Gastroesophageal sphincter (tissue), 4 donors: ENCODE results near the gene MRPS15. TPM values are rescaled to one million over a fixed set of nuclear protein-coding genes. Genes with fewer than 3 reads are reported as not detected.

Experiments
- ATAC-seq: fragments of 150-250 bp; one replicate; pipeline ENCODE4 v1.9.1; 2016; ENCODE audit warnings: mild to moderate bottlenecking, moderate library complexity
- H3K27ac ChIP-seq, 4 donors: fragments of 200-600 bp; sonication (generic) in 3 of 4; 1 replicate in 3 of 4; 2 replicates in 1 of 4; pipeline ENCODE4 v1.5.1; 2016 to 2019
- H3K27me3 ChIP-seq: fragments of 200-600 bp; sonication (generic); one replicate; pipeline ENCODE4 v1.5.1; 2019
- H3K36me3 ChIP-seq, 2 donors: fragments of 200-600 bp; sonication (generic); one replicate each; pipeline ENCODE4 v1.5.1; 2019; ENCODE audit warnings: control low read depth in 1 of 2
- H3K4me1 ChIP-seq, 3 donors: fragments of 200-600 bp; sonication (generic); 1 replicate in 2 of 3; 2 replicates in 1 of 3; pipeline ENCODE4 v1.5.1; 2016 to 2019; ENCODE audit warnings: control low read depth in 2 of 3
- H3K4me3 ChIP-seq, 2 donors: fragments of 200-600 bp; sonication (generic); one replicate each; pipeline ENCODE4 v1.5.1; 2019; ENCODE audit warnings: mild to moderate bottlenecking in 1 of 2, moderate library complexity in 1 of 2
- H3K9me3 ChIP-seq, 3 donors: fragments of 200-600 bp; sonication (generic); one replicate each; pipeline ENCODE4 v1.5.1; 2017 to 2019; ENCODE audit warnings: control low read depth in 2 of 3
- CTCF ChIP-seq, 4 experiments: fragments of 200-600 bp in 2 of 4; fragments of 450-650 bp in 2 of 4; sonication (generic) in 1 of 4; IDR thresholded peaks; one replicate each; pipeline ENCODE4 v1.5.1; 2017 to 2019; ENCODE audit warnings: antibody characterized with exemption in 4 of 4, mild to moderate bottlenecking in 2 of 4, moderate library complexity in 2 of 4
- EP300 ChIP-seq: sonication (generic); formaldehyde crosslinking; IDR thresholded peaks from one replicate; pipeline ENCODE4 v1.6.1; 2017; ENCODE audit warnings: antibody characterized with exemption, mild to moderate bottlenecking
- POLR2A ChIP-seq, 2 donors: fragments of 450-650 bp; IDR thresholded peaks; one replicate each; pipeline ENCODE4 v1.6.1; 2017; ENCODE audit warnings: antibody characterized with exemption in 2 of 2, mild to moderate bottlenecking in 2 of 2, moderate library complexity in 1 of 2
- POLR2AphosphoS5 ChIP-seq: sonication (generic); formaldehyde crosslinking; IDR thresholded peaks from one replicate; pipeline ENCODE4 v1.6.1; 2017; ENCODE audit warnings: antibody characterized with exemption
- WGBS, 2 donors: methylation state at CpG; one replicate each; pipeline ENCODE4 v1.1.5; 2018; ENCODE audit warnings: low coverage in 1 of 2; 5-methylcytosine and 5-hydroxymethylcytosine counted together
- total RNA-seq, 4 donors: library from RNA; depleted of rRNA; stranded (reverse); fragments of >200 nt; gene quantifications; one replicate each; pipeline ENCODE4 v1.1.0, GENCODE V29; 2016

The MRPS15 gene
- total RNA-seq, 4 donors from 2014 or later = 52.6 to 68.5 (median 61.3) TPM

GRCh38 chr1:36476945-36477344 lies 12.8 kb upstream of the MRPS15 start:
- ATAC-seq = no peak
- H3K27ac ChIP-seq = no peak overlapping the region
- peaks cover 30% of the 10 kb centered on the region for H3K27me3 ChIP-seq
- no peak overlapping the region for H3K4me3 ChIP-seq
- no peak for TF ChIP-seq POLR2A (IDR thresholded peaks at IDR 0.05)
- TF ChIP-seq EP300 = no peak
- TF ChIP-seq POLR2AphosphoS5 = no peak
- no peak for TF ChIP-seq CTCF (IDR thresholded peaks at IDR 0.05)
- WGBS, 2 donors = 65 to 69% methylated on average over 3 to 5 of the region's 5 CpGs
- H3K9me3 ChIP-seq = no peaks in the 10 kb centered on the region
- H3K4me1 ChIP-seq = peaks cover 0 to 3% (median 0%) of the 10 kb centered on the region in 3 donors
- H3K36me3 ChIP-seq = no peaks in the 10 kb centered on the region

- no peak overlapping the region for H3K27ac ChIP-seq
- 69 to 76% methylated on average over 6 to 7 of the region's 7 CpGs for WGBS, 2 donors
- no peaks in the 10 kb centered on the region for H3K9me3 ChIP-seq
- TF ChIP-seq EP300 (no peak), CTCF (IDR thresholded peaks at IDR 0.05) (no peak), POLR2AphosphoS5 (no peak), POLR2A (IDR thresholded peaks at IDR 0.05) (no peak)
- no peaks in the 10 kb centered on the region for H3K4me1 ChIP-seq
- H3K4me3 ChIP-seq = no peak overlapping the region
- peaks cover 21% of the 10 kb centered on the region for H3K27me3 ChIP-seq
- H3K36me3 ChIP-seq = no peaks in the 10 kb centered on the region
- no peak for ATAC-seq
Observed at GRCh38 chr1:36475910-36476604, 11.9 kb upstream of the MRPS15 start.

- WGBS, 2 donors = 0% methylated on average over 1 of the region's 9 CpGs; no CpG with 5 or more reads in 1 of the 2 donors
- no peak for ATAC-seq
- no peak overlapping the region for H3K27ac ChIP-seq
- no peak overlapping the region for H3K4me3 ChIP-seq
- TF ChIP-seq POLR2AphosphoS5 (no peak), POLR2A (IDR thresholded peaks at IDR 0.05) (no peak), CTCF (IDR thresholded peaks at IDR 0.05) (no peak), EP300 (no peak)
- peaks cover 15% of the 10 kb centered on the region for H3K27me3 ChIP-seq
- H3K9me3 ChIP-seq = no peaks in the 10 kb centered on the region
- H3K36me3 ChIP-seq = no peaks in the 10 kb centered on the region
- H3K4me1 ChIP-seq = no peaks in the 10 kb centered on the region
Observed at GRCh38 chr1:36475341-36475740, 11.2 kb upstream of the MRPS15 start.

- Histone ChIP-seq H3K4me3 (no peak overlapping the region), H3K4me1 (no peaks in the 10 kb centered on the region), H3K27me3 (no peaks in the 10 kb centered on the region), H3K27ac (no peak overlapping the region), H3K36me3 (no peaks in the 10 kb centered on the region), H3K9me3 (no peaks in the 10 kb centered on the region)
- no peak for ATAC-seq
- TF ChIP-seq EP300 = no peak
- no peak for TF ChIP-seq CTCF (IDR thresholded peaks at IDR 0.05)
- TF ChIP-seq POLR2AphosphoS5 = no peak
- no peak for TF ChIP-seq POLR2A (IDR thresholded peaks at IDR 0.05)
- WGBS, 2 donors = 83 to 85% methylated on average over 2 to 6 of the region's 6 CpGs
Observed at GRCh38 chr1:36472656-36473055, 8.5 kb upstream of the MRPS15 start.
